Lower leg skin (tissue), 4 donors: ENCODE measurements around the gene EXOC6B. TPM values are rescaled to one million over a fixed set of nuclear protein-coding genes. Genes with fewer than 3 reads are reported as not detected.

Experiments used
- DNase-seq, 2 donors: peaks; one replicate each; pipeline ENCODE4 v3.0.0-alpha.2; 2019; ENCODE audit warnings: low spot score in 2 of 2
- H3K4me3 ChIP-seq: fragments of 200-600 bp; sonication (generic); 2 replicates; pipeline ENCODE4 v1.5.1; 2017; ENCODE audit warnings: mild to moderate bottlenecking, low read depth; ENCODE audit not compliant: poor library complexity, severe bottlenecking
- POLR2A ChIP-seq, 2 donors: fragments of 450-650 bp; IDR thresholded peaks; one replicate each; pipeline ENCODE4 v1.6.1; 2016 to 2017; ENCODE audit warnings: antibody characterized with exemption in 2 of 2, mild to moderate bottlenecking in 1 of 2, moderate library complexity in 1 of 2
- whole genome bisulfite sequencing, 2 donors: methylation state at CpG; one replicate each; pipeline ENCODE4 v1.1.5; 2018; 5-methylcytosine and 5-hydroxymethylcytosine counted together
- intact Hi-C: fragments of 100-400 bp; cut with DNase I; formaldehyde crosslinking; loops from one replicate; pipeline ENCODE4 v1.15.0; 2023; ENCODE audit warnings: low total_unique reads
- total RNA-seq, 4 donors: library from RNA; depleted of rRNA; stranded (reverse); fragments of >200 nt; gene quantifications; one replicate each; pipeline ENCODE4 v1.1.0, GENCODE V29; 2016
- TF ChIP-seq, protein P1 (sequence below), 3 donors: fragments of 450-650 bp; IDR thresholded peaks; one replicate each; pipeline ENCODE4 v1.5.1; 2016; ENCODE audit warnings: antibody characterized with exemption in 3 of 3, mild to moderate bottlenecking in 3 of 3, moderate library complexity in 2 of 3

Gene EXOC6B
- total RNA-seq, 4 donors from 2014 or later, result 85.8 to 164 (median 103) TPM

DNA sequence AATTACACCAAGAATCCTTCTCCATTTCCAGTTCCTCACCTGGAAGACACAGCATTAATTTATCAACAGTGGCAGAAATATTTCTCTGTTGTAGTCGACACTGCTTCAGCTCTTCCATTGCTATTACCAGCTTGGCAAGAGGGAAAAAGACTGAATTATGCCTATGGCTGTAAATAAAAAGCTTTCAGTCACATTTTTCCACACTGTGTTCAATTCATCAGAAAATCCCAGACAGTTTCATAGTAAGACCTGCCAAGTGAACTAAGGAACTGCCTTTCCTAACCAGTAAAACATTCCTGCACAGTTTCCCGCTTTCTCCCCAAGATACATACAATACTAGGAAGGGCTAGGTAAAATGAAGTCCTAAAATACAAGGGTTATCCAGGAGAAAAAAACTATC is 94.7 kb downstream of the EXOC6B start:
- TF ChIP-seq, protein P1, sequence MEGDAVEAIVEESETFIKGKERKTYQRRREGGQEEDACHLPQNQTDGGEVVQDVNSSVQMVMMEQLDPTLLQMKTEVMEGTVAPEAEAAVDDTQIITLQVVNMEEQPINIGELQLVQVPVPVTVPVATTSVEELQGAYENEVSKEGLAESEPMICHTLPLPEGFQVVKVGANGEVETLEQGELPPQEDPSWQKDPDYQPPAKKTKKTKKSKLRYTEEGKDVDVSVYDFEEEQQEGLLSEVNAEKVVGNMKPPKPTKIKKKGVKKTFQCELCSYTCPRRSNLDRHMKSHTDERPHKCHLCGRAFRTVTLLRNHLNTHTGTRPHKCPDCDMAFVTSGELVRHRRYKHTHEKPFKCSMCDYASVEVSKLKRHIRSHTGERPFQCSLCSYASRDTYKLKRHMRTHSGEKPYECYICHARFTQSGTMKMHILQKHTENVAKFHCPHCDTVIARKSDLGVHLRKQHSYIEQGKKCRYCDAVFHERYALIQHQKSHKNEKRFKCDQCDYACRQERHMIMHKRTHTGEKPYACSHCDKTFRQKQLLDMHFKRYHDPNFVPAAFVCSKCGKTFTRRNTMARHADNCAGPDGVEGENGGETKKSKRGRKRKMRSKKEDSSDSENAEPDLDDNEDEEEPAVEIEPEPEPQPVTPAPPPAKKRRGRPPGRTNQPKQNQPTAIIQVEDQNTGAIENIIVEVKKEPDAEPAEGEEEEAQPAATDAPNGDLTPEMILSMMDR (IDR thresholded peaks at IDR 0.05), result no peak
- no peak for TF ChIP-seq POLR2A (IDR thresholded peaks at IDR 0.05)
- DNase-seq, result no peak
- H3K4me3 ChIP-seq, result no peak overlapping the region
- 68 to 74% methylated on average over 2 of the region's 2 CpGs for WGBS, 2 donors
- intact Hi-C loops, result no loop called here

DNA sequence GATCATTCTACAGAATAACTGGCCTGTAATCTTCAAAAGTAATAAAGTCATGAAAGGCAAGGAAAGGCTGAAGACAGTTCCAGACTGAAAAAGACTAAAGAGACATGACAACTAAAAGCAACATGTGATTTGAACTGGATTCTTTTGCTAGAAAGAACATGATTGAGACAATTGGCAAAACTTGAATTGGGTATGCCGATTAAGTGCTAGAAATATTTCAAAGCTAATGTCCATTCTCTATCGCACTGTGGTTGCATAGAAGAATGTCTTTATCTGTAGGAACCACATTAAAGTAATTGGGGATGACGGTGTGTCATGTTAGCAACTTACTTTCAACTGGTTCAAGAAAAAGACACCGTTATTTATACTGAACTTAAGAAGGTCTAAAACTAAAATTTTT is 98.5 kb downstream of the EXOC6B start:
- intact Hi-C loops, result no loop called here
- no peak for TF ChIP-seq POLR2A (IDR thresholded peaks at IDR 0.05)
- TF ChIP-seq, protein P1 (IDR thresholded peaks at IDR 0.05), result no peak
- DNase-seq, result no peak
- 93% methylated on average over 4 of the region's 4 CpGs for WGBS, 2 donors
- H3K4me3 ChIP-seq, result no peak overlapping the region

DNA sequence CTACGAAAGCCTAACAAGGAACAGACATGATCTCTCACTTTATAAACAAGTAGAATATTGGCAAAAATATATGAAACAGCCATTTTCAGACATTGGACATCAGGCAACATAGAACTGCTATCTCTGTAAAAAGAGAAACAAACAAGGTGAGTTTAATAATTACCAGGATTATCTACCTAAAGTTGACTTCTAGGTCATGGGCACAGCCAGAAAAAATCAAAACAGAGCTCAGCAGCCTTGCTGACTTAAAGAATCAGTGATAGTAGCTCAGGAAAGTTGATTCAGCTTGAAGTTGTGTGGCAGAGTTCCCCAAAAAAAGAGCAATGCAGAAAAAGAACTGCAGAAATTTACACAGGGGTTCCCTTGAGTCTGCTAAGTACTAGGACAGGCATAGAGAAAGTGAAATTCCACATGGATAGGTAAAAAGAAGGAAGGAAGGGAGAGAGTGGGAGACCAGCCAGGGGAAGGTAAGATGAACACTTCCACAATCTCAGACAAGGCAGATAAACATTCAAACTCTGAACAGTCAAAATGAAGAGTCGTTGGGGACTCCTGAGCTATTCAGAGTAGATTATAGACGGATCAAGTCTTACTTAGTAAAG is 102.0 kb downstream of the EXOC6B start:
- intact Hi-C loops, result no loop called here
- H3K4me3 ChIP-seq, result no peak overlapping the region
- no peak for DNase-seq
- TF ChIP-seq POLR2A (IDR thresholded peaks at IDR 0.05), result no peak
- TF ChIP-seq, protein P1 (IDR thresholded peaks at IDR 0.05), result no peak
- 83 to 85% methylated on average over 3 of the region's 3 CpGs for WGBS, 2 donors

DNA sequence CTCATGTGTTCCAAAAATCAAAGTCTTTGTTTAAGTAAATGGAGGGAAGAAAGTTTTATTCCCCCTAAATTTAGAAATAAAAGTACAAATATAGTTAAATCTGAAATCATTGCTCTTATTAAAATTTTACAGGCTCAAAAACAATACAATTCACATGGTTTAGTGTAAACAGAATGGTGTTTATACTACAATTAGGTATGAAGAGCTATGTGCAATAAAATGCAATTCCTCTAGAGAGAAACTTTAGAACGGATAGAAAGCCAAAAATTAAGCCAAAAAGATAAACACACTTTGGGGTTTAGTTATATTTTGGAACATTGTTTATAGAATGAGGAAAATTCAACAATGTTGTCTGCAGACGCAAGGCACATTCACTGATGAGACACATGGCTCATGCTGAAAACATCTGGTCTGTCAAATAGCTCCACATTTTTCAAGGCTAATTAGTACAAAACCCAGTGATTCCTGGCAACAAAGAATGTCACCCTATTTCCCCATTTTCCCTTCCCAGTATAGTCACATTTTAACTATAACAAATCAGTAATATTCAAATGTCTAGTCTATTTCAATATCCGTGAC is 103.3 kb downstream of the EXOC6B start:
- intact Hi-C loops, result no loop called here
- TF ChIP-seq POLR2A (IDR thresholded peaks at IDR 0.05), result no peak
- TF ChIP-seq, protein P1 (IDR thresholded peaks at IDR 0.05), result no peak
- DNase-seq, result no peak
- no peak overlapping the region for H3K4me3 ChIP-seq
- 62 to 72% methylated on average over 3 of the region's 3 CpGs for WGBS, 2 donors

DNA sequence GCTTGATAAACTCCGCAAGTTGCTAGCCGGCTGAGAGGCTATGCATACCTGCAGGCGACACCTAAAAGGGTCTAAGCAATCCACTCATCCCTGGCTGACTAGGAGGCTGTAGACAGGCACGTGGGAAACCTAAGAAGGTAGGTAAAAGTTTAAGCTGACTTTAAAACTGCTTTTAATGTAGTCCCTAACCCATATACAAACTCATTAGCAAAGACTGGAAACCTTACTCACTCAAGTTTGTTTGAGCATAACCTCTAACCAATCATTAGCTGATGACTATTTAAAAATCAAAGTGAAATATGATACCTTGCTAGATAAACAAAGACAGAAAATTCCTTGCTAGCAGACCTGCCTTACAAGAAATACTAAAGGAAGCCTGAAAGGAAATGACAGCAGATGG is 106.4 kb downstream of the EXOC6B start:
- WGBS, 2 donors, result 77% methylated on average over 4 of the region's 4 CpGs
- intact Hi-C loops, result no loop called here
- no peak for DNase-seq
- no peak overlapping the region for H3K4me3 ChIP-seq
- TF ChIP-seq, protein P1 (IDR thresholded peaks at IDR 0.05), result no peak
- TF ChIP-seq POLR2A (IDR thresholded peaks at IDR 0.05), result no peak

DNA sequence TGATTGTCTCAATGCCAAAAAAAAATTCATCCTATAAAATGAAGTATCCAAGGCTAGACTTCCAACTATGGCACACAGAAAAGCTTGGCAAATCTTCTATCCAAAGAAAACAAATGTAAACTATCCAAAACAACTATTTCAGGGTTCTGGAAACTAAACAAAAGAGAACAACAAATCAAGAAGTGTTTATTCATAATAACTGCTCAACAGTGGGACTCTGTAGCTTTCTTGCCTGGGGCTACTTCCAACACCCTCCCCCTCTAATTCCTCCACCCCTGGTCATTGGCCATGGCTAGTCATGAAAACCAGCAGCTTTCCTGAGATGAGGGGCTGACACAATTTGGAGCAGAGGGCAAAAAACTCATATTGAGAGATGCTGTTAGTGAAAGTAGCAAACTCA is 107.0 kb downstream of the EXOC6B start:
- H3K4me3 ChIP-seq, result no peak overlapping the region
- no peak for TF ChIP-seq POLR2A (IDR thresholded peaks at IDR 0.05)
- TF ChIP-seq, protein P1 (IDR thresholded peaks at IDR 0.05), result no peak
- DNase-seq, result no peak
- intact Hi-C loops, result no loop called here
